ENCODE data around the gene CLPTM1L.

GRCh38 chr5:1324301-1324700 lies 20.6 kb downstream of the CLPTM1L start:
- TF ChIP-seq FOXP2 (optimal IDR thresholded peaks at IDR 0.05; ENCODE audit: control extremely low read depth, extremely low read length, insufficient read depth) (no peak), EZH2 (IDR thresholded peaks at IDR 0.05) (no peak), POLR2AphosphoS5 (IDR thresholded peaks at IDR 0.05; ENCODE audit: borderline replicate concordance, low read depth, low read length) (no peak)
